ENCODE data around the gene KIDINS220.

The KIDINS220 gene

DNA sequence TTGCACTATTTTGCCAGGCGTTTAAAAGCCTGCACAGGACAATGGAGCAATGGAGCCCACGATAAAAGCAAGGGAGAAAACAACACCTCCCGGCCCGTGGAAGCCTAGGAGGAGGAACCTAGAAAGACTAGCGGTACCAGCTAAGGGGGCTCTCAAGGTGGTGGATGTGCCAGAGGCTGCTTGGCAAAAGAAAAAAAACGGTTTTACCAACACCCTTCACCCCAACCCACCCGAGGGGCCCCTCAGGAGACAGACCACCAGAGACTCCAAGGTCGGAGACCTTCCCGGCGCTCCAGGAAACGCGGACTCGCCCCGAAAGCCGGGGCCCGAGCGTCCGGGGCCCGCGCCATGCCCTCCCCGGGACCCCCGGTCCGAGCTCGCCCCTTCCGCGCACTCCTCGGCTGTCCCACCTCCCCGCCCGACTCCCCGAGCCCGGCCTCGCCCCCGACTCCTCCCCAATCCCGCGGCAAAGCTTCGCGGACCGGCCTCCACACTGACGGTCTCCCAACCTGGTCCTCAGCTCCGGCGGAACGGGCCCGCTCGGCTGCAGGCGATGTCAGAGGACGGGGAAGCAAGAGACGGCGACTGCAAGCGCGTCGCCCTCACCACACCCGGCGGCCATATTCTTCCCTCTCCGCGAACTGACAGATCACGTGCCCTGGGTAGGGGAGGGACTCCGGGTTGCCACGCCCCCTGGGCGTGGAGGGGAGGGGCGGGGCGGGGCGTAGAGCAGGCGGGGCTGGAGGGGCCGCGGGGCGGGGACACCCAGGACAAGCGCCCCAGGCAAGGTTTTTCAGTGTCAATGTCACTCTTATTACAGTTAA is at the start of gene KIDINS220:
Gene KIDINS220 (minus strand): TSS at position 643 of the 824 bp plus-strand sequence. CDS start 10,520 bp downstream, outside the sequence.
- peak; percentile 72 for DNase-seq (ENCODE audit: low read depth)

GRCh38 chr2:8886876-8887275 is 49.5 kb upstream of the KIDINS220 start:
- DNase-seq (ENCODE audit: low read depth) = no peak

- DNase-seq (ENCODE audit: low read depth) = no peak
These were observed 48.7 kb upstream of the KIDINS220 start for GRCh38 chr2:8886202-8886518.

GRCh38 chr2:8885449-8886201 is 48.2 kb upstream of the KIDINS220 start:
- no peak for DNase-seq (ENCODE audit: low read depth)

GRCh38 chr2:8884812-8885211 is 47.4 kb upstream of the KIDINS220 start:
- no peak for DNase-seq (ENCODE audit: low read depth)

DNA sequence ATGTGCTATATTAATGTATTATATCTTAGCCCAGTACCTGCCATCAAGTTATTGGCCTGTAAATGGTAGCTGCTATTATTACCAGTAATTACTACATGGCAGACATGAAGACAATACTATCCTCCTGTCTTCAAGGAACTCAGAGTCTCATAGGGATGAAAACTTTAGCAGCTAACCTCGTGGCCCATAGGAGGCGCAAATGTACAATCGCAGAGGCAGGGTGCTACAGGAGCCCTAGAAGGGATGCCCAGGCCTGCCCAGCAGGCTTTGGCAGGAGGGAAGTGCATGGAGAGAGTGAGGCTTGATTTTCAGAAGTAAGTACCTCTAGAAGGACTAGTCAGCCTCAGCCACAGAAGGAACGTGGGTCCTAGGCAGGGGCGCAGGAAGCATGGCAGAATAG is 44.7 kb upstream of the KIDINS220 start:
- DNase-seq (ENCODE audit: low read depth) = no peak

- no peak for DNase-seq (ENCODE audit: low read depth)
These were observed 40.5 kb upstream of the KIDINS220 start for GRCh38 chr2:8877894-8878293.

GRCh38 chr2:8877332-8877731 is 39.9 kb upstream of the KIDINS220 start:
- DNase-seq (ENCODE audit: low read depth) = no peak

- DNase-seq (ENCODE audit: low read depth) = no peak
These were observed 39.2 kb upstream of the KIDINS220 start for GRCh38 chr2:8876628-8877027.

DNA sequence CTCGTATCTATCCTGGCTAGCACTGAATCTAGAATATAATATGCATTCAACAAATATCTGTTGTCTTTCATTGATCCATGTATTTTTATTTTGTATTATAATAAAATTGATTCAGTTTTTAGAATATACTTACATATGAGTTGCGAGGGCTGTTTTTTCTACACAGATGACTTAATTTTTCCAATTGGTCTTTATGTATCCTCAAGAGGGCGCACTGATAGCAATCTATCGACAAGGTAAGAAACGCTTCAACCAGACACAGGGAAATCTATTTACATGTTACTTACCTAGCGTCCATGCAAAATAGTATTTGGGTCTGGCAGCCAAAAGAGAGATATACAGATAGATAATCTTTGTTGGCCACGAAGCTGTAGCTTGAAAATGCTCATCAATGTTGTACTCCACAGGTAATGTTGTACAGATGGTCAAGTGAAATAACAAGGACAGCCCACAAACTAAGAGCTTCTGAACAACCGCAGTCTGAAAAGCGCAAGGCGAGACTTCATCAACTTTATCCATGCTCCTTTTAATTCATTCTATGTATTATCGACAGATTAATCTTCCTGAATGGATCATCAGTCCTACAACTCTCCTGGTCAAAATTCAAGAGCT is 35.5 kb upstream of the KIDINS220 start:
- DNase-seq (ENCODE audit: low read depth) = no peak

GRCh38 chr2:8870441-8870840 is 33.0 kb upstream of the KIDINS220 start:
- DNase-seq (ENCODE audit: low read depth) = no peak

- DNase-seq (ENCODE audit: low read depth) = no peak
These were observed 29.9 kb upstream of the KIDINS220 start for GRCh38 chr2:8867363-8867762.

DNA sequence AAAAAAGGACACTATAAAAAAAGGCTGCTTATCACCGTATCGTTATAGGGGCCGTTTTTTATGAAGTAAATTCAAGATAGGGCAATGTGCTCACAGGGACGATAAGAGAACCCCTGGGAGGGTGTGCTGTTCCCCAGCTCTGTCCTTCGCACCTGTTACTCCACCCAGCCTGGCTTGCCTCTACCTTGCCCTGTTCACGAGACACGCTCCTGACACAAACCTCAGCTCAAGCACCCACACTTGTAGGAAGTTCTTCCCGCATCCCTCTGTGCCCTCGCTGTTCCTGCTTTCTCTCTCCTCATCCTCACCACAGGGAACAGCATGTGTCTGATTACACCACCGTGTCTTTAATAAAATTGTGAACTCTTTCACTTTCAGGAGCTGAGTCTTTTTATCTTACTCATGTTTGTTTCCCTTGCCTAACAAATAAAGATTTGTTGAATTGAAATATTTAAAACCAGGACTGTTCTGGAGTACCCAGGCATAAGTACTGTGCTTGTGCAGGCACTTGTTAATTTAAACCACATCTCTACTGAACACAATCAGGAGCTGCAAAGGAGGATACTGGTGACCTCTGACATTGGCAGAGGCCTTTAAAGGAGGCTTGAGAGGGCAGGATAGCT is 26.0 kb upstream of the KIDINS220 start:
- DNase-seq (ENCODE audit: low read depth) = no peak

- no peak for DNase-seq (ENCODE audit: low read depth)
These were observed 24.8 kb upstream of the KIDINS220 start for GRCh38 chr2:8862230-8862629.

- no peak for DNase-seq (ENCODE audit: low read depth)
These were observed 24.4 kb upstream of the KIDINS220 start for GRCh38 chr2:8861797-8862196.

DNA sequence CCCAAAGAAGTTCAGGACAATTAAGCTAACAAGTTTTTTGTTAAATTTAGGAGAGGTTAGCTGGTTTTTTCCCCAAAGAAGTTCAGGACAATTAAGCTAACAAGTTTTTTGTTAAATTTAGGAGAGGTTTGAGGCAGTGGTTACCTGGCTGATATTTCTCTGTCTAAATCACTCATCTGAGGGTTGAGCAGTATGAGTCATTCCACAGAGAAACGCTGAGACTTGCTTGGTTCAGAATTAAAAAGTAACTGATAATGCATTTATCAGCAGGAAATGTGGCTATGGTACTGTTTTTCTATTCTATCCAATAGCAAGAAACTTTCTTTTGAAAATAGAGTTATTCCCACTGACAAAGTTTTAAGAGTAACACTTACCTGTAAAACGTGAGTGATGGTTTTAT is 22.8 kb upstream of the KIDINS220 start:
- no peak for DNase-seq (ENCODE audit: low read depth)

GRCh38 chr2:8858910-8859309 is 21.5 kb upstream of the KIDINS220 start:
- no peak for DNase-seq (ENCODE audit: low read depth)

DNA sequence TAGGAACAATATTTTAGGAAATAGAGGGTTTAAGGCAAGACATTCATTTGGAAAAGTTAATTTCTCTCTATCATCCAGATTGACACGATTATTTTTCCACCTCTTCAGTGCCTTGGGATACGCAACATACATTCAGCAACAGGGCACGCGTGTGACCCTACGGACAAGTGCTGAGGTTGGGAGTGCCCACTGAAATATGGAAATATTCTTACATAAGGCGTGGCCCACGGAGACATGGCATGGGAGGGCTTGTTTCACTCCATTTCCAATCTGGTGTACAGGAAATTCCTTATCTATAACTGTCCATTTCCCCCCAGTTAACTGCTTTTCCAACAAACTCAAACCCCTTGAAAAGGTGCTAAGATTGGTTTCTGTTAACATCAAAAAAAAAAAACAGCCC is 20.9 kb upstream of the KIDINS220 start:
- DNase-seq (ENCODE audit: low read depth) = no peak

- DNase-seq (ENCODE audit: low read depth) = no peak
These were observed 20.3 kb upstream of the KIDINS220 start for GRCh38 chr2:8857709-8858108.

GRCh38 chr2:8856176-8856575 is 18.8 kb upstream of the KIDINS220 start:
- no peak for DNase-seq (ENCODE audit: low read depth)

GRCh38 chr2:8855010-8855409 is 17.6 kb upstream of the KIDINS220 start:
- no peak for DNase-seq (ENCODE audit: low read depth)

GRCh38 chr2:8853426-8853825 is 16.0 kb upstream of the KIDINS220 start:
- DNase-seq (ENCODE audit: low read depth) = no peak
